Epidermal melanocyte (primary cell): Measurements from ENCODE around the gene ANKRA2.

Source experiments
- DNase-seq: peaks from one replicate; pipeline ENCODE4 v3.0.0; 2011; ENCODE audit warnings: low spot score; ENCODE audit not compliant: insufficient read length

The ANKRA2 gene

GRCh38 chr5:73506459-73506955, 58.9 kb downstream of the ANKRA2 start:
- DNase-seq, result no peak
